HG03460 (cell line): ENCODE results near the gene FAM171A2.
"Not testable (repeated sequence)": the region's sequence is repeated elsewhere in the genome, so short reads cannot be mapped to it uniquely, and the experiment has no call there.

Source experiments
- ATAC-seq: cut with Tn5 transposase; IDR thresholded peaks from one replicate; pipeline ENCODE4 v1.9.1; 2021; ENCODE audit not compliant: unreplicated experiment

The FAM171A2 gene

GRCh38 chr17:44384281-44384822 is 20.7 kb upstream of the FAM171A2 start:
- no peak for ATAC-seq

- no peak for ATAC-seq
These were observed 20.2 kb upstream of the FAM171A2 start for GRCh38 chr17:44383861-44384260.

- no peak for ATAC-seq
These were observed 19.7 kb upstream of the FAM171A2 start for GRCh38 chr17:44383363-44383762.

- ATAC-seq, result no peak
These were observed 19.3 kb upstream of the FAM171A2 start for GRCh38 chr17:44382917-44383316.

GRCh38 chr17:44381810-44382305 is 18.2 kb upstream of the FAM171A2 start:
- ATAC-seq, result no peak

- no peak for ATAC-seq
These were observed 17.1 kb upstream of the FAM171A2 start for GRCh38 chr17:44380767-44381166.

GRCh38 chr17:44379887-44380286 is 16.2 kb upstream of the FAM171A2 start:
- no peak for ATAC-seq

- no peak for ATAC-seq
These were observed 14.6 kb upstream of the FAM171A2 start for GRCh38 chr17:44378171-44378705.

GRCh38 chr17:44376779-44377178 is 13.1 kb upstream of the FAM171A2 start:
- no peak for ATAC-seq

GRCh38 chr17:44376124-44376523 is 12.5 kb upstream of the FAM171A2 start:
- ATAC-seq, result no peak

- ATAC-seq, result no peak
These were observed 11.8 kb upstream of the FAM171A2 start for GRCh38 chr17:44375196-44376017.

GRCh38 chr17:44374306-44375195 is 10.9 kb upstream of the FAM171A2 start:
- no peak for ATAC-seq

- ATAC-seq, result no peak
These were observed 8.4 kb upstream of the FAM171A2 start for GRCh38 chr17:44372036-44372435.

GRCh38 chr17:44369414-44370023 is 5.9 kb upstream of the FAM171A2 start:
- ATAC-seq, result not testable (repeated sequence)

- not testable (repeated sequence) for ATAC-seq
These were observed 5.0 kb upstream of the FAM171A2 start for GRCh38 chr17:44368391-44369243.

GRCh38 chr17:44367231-44367979 is 3.8 kb upstream of the FAM171A2 start:
- no peak for ATAC-seq

- ATAC-seq, result not testable (repeated sequence)
These were observed 1.4 kb upstream of the FAM171A2 start for GRCh38 chr17:44365051-44365450.

GRCh38 chr17:44362949-44363612 is 572 bp downstream of the FAM171A2 start:
- no peak for ATAC-seq
